Measurements from ENCODE around the gene KCNA10.

The KCNA10 gene

GRCh38 chr1:110477041-110477440 lies 41.9 kb downstream of the KCNA10 start (continued):
- TF ChIP-seq, protein P1, sequence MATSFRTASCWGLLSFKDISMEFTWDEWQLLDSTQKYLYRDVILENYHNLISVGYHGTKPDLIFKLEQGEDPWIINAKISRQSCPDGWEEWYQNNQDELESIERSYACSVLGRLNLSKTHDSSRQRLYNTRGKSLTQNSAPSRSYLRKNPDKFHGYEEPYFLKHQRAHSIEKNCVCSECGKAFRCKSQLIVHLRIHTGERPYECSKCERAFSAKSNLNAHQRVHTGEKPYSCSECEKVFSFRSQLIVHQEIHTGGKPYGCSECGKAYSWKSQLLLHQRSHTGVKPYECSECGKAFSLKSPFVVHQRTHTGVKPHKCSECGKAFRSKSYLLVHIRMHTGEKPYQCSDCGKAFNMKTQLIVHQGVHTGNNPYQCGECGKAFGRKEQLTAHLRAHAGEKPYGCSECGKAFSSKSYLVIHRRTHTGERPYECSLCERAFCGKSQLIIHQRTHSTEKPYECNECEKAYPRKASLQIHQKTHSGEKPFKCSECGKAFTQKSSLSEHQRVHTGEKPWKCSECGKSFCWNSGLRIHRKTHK (tag by site-specific recombination; IDR thresholded peaks at IDR 0.05): no peak
- TF ChIP-seq ZNF544 (tag by site-specific recombination; IDR thresholded peaks at IDR 0.05) (no peak), ZBTB7A (tag by site-specific recombination; IDR thresholded peaks at IDR 0.05; ENCODE audit: low read depth) (no peak), ZNF529 (tag by site-specific recombination; IDR thresholded peaks at IDR 0.05; ENCODE audit: insufficient replicate concordance) (no peak), ZXDB (tag by site-specific recombination; IDR thresholded peaks at IDR 0.05) (peak; percentile 40; the same call in 1 of the 2 replicates), SCRT2 (tag by site-specific recombination; IDR thresholded peaks at IDR 0.05) (0 out of 2 replicates have a peak, but pooled peaks have one; percentile 14), ZNF747 (tag by site-specific recombination; IDR thresholded peaks at IDR 0.05) (no peak), GFI1B (tag by site-specific recombination; IDR thresholded peaks at IDR 0.05) (peak; percentile 78), ZNF664 (tag by site-specific recombination; IDR thresholded peaks at IDR 0.05) (no peak), ZNF23 (tag by site-specific recombination; IDR thresholded peaks at IDR 0.05; ENCODE audit: borderline replicate concordance) (no peak), ZBTB48 (tag by site-specific recombination; IDR thresholded peaks at IDR 0.05) (no peak), ZNF140 (tag by site-specific recombination; IDR thresholded peaks at IDR 0.05) (no peak), ZNF121 (tag by site-specific recombination; IDR thresholded peaks at IDR 0.05) (no peak)
- TF ChIP-seq, protein P2, sequence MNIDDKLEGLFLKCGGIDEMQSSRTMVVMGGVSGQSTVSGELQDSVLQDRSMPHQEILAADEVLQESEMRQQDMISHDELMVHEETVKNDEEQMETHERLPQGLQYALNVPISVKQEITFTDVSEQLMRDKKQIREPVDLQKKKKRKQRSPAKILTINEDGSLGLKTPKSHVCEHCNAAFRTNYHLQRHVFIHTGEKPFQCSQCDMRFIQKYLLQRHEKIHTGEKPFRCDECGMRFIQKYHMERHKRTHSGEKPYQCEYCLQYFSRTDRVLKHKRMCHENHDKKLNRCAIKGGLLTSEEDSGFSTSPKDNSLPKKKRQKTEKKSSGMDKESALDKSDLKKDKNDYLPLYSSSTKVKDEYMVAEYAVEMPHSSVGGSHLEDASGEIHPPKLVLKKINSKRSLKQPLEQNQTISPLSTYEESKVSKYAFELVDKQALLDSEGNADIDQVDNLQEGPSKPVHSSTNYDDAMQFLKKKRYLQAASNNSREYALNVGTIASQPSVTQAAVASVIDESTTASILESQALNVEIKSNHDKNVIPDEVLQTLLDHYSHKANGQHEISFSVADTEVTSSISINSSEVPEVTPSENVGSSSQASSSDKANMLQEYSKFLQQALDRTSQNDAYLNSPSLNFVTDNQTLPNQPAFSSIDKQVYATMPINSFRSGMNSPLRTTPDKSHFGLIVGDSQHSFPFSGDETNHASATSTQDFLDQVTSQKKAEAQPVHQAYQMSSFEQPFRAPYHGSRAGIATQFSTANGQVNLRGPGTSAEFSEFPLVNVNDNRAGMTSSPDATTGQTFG (tag by site-specific recombination; IDR thresholded peaks at IDR 0.05; ENCODE audit: borderline replicate concordance): no peak

- H3K36me3 ChIP-seq (ENCODE audit: control insufficient read depth in 2 of 2, insufficient read depth in 1 of 2, low read length in 2 of 2): no peaks in the 10 kb centered on the region
- H3K4me1 ChIP-seq (ENCODE audit: control insufficient read depth, insufficient read depth, low read length): peaks cover 12% of the 10 kb centered on the region; the same call in 1 of the 2 replicates
- H3K9me3 ChIP-seq (ENCODE audit: control insufficient read depth, insufficient read depth, low read depth, low read length): no peaks in the 10 kb centered on the region
- ChIA-PET POLR2A (no interaction called here), CTCF (interaction anchor here (0.8 to 7.1 kb wide), 5 partner anchors 11 to 274 kb away, joined by 3 to 72 read pairs (median 3); no protein-coding TSS in a partner anchor)
- no peak overlapping the region for H3K27ac ChIP-seq (ENCODE audit: extremely low read depth, low read depth, low read length)
- H3K4me3 ChIP-seq (ENCODE audit: low read depth, low read length): no peak overlapping the region
- TF ChIP-seq PRDM1 (tag by site-specific recombination; IDR thresholded peaks at IDR 0.05) (peak; percentile 23; the same call in 1 of the 2 replicates), ZNF341 (tag by site-specific recombination; IDR thresholded peaks at IDR 0.05; ENCODE audit: low read depth) (no peak), ZNF518A (tag by site-specific recombination; conservative IDR thresholded peaks at IDR 0.05; ENCODE audit: low read depth) (no peak), MYNN (tag by site-specific recombination; IDR thresholded peaks at IDR 0.05; ENCODE audit: borderline replicate concordance) (no peak), GLI2 (tag by site-specific recombination; IDR thresholded peaks at IDR 0.05; ENCODE audit: borderline replicate concordance, low read depth) (no peak), ZNF624 (tag by site-specific recombination; IDR thresholded peaks at IDR 0.05) (no peak), ZIC2 (tag by site-specific recombination; IDR thresholded peaks at IDR 0.05) (no peak)
- TF ChIP-seq, protein P3, sequence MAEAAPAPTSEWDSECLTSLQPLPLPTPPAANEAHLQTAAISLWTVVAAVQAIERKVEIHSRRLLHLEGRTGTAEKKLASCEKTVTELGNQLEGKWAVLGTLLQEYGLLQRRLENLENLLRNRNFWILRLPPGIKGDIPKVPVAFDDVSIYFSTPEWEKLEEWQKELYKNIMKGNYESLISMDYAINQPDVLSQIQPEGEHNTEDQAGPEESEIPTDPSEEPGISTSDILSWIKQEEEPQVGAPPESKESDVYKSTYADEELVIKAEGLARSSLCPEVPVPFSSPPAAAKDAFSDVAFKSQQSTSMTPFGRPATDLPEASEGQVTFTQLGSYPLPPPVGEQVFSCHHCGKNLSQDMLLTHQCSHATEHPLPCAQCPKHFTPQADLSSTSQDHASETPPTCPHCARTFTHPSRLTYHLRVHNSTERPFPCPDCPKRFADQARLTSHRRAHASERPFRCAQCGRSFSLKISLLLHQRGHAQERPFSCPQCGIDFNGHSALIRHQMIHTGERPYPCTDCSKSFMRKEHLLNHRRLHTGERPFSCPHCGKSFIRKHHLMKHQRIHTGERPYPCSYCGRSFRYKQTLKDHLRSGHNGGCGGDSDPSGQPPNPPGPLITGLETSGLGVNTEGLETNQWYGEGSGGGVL (tag by site-specific recombination; IDR thresholded peaks at IDR 0.05): no peak
Measured at GRCh38 chr1:110476028-110476765, 42.8 kb downstream of the KCNA10 start.
